PC-3 (cell line): Measurements from ENCODE around the gene PATL1. TPM values are rescaled to one million over a fixed set of nuclear protein-coding genes. Genes with fewer than 3 reads are reported as not detected.
"Not testable (repeated sequence)": the region's sequence is repeated elsewhere in the genome, so short reads cannot be mapped to it uniquely, and the experiment has no call there.

Source experiments
- ATAC-seq: fragments of 200-7000 bp; cut with Tn5 transposase; 2 replicates; pipeline ENCODE4 v1.9.1; 2020; ENCODE audit warnings: mild to moderate bottlenecking, moderate library complexity
- BruUV-seq: library from RNA; stranded (reverse); fragments of 400-500 nt; replicated peaks from 2 replicates; lab custom pipeline; 2021; lab: Mats Ljungman, UMichigan
- CTCF ChIA-PET: fragments of 300-600 bp; sonication (Branson Sonifier 250); formaldehyde crosslinking; loops from one replicate; lab custom pipeline; 2022; ENCODE audit warnings: antibody characterized with exemption; lab: Charles Lee
- POLR2A ChIA-PET: fragments of 300-600 bp; sonication (Branson Sonifier 250); formaldehyde crosslinking; loops from one replicate; lab custom pipeline; 2022; ENCODE audit warnings: antibody characterized with exemption; ENCODE audit not compliant: unreplicated experiment; lab: Charles Lee
- DNase-seq: peaks from one replicate; pipeline ENCODE4 v3.0.0-alpha.2; 2015
- H2AFZ ChIP-seq: fragments of 300-600 bp; sonication (generic); 2 replicates; pipeline ENCODE4 v1.6.0; 2016; ENCODE audit warnings: antibody characterized with exemption, low read length
- H3F3A ChIP-seq: fragments of 300-600 bp; sonication (generic); one replicate; pipeline ENCODE4 v1.6.0; 2017; ENCODE audit warnings: antibody characterized with exemption, low read length, control low read depth, mild to moderate bottlenecking; ENCODE audit not compliant: unreplicated experiment
- H3K27ac ChIP-seq: fragments of 300-600 bp; sonication (generic); 2 replicates; pipeline ENCODE4 v1.5.1; 2016; ENCODE audit warnings: mild to moderate bottlenecking, low read length
- H3K27me3 ChIP-seq: fragments of 300-600 bp; sonication (generic); 2 replicates; pipeline ENCODE4 v1.6.1; 2016; ENCODE audit warnings: low read length, mixed read lengths
- H3K36me3 ChIP-seq: fragments of 300-600 bp; sonication (generic); 2 replicates; pipeline ENCODE4 v1.6.1; 2016; ENCODE audit warnings: low read depth, mixed run types, low read length, mixed read lengths
- H3K4me1 ChIP-seq: fragments of 300-600 bp; sonication (generic); 2 replicates; pipeline ENCODE4 v1.5.1; 2016; ENCODE audit warnings: low read length; ENCODE audit not compliant: insufficient read depth
- H3K4me2 ChIP-seq: fragments of 300-600 bp; sonication (generic); 2 replicates; pipeline ENCODE4 v1.6.0; 2016; ENCODE audit warnings: low read length
- H3K4me3 ChIP-seq: fragments of 300-600 bp; sonication (generic); 2 replicates; pipeline ENCODE4 v1.5.1; 2016; ENCODE audit warnings: mild to moderate bottlenecking, low read length, mixed read lengths
- H3K79me2 ChIP-seq: fragments of 300-600 bp; sonication (generic); 2 replicates; pipeline ENCODE4 v1.6.1; 2017; ENCODE audit warnings: low read length, mixed read lengths
- H3K9ac ChIP-seq: fragments of 300-600 bp; sonication (generic); 2 replicates; pipeline ENCODE4 v1.6.0; 2016; ENCODE audit warnings: mild to moderate bottlenecking, low read length
- H3K9me2 ChIP-seq: fragments of 300-600 bp; sonication (generic); replicated peaks from 2 replicates; pipeline ENCODE4 v1.6.1; 2016; ENCODE audit warnings: mixed run types, low read length, mixed read lengths
- H3K9me3 ChIP-seq: fragments of 300-600 bp; sonication (generic); 2 replicates; pipeline ENCODE4 v1.6.1; 2016; ENCODE audit warnings: low read length, mixed read lengths
- H4K20me1 ChIP-seq: fragments of 300-600 bp; sonication (generic); 2 replicates; pipeline ENCODE4 v1.6.1; 2016; ENCODE audit warnings: low read length, mixed read lengths
- CTCF ChIP-seq: fragments of 300-600 bp; sonication (generic); conservative IDR thresholded peaks from 2 replicates; pipeline ENCODE4 v1.5.1; 2017; ENCODE audit warnings: antibody characterized with exemption, low read depth, mild to moderate bottlenecking, low read length
- EZH2 ChIP-seq: fragments of 300-600 bp; sonication (generic); IDR thresholded peaks from one replicate; pipeline ENCODE4 v1.6.1; 2017; ENCODE audit warnings: antibody characterized with exemption, mild to moderate bottlenecking, low read length; ENCODE audit not compliant: unreplicated experiment
- EZH2phosphoT487 ChIP-seq: fragments of 300-600 bp; sonication (generic); IDR thresholded peaks from 2 replicates; pipeline ENCODE4 v1.6.1; 2018; ENCODE audit warnings: mild to moderate bottlenecking, antibody characterized with exemption, low read length, borderline replicate concordance
- intact Hi-C: fragments of 100-400 bp; cut with micrococcal nuclease; formaldehyde crosslinking; loops from 2 replicates; pipeline ENCODE4 v1.9.0; 2023
- total RNA-seq: library from RNA; depleted of rRNA; stranded (reverse); fragments of >200 nt; gene quantifications from 2 replicates; pipeline ENCODE4 v1.2.3, GENCODE V29; 2014

The PATL1 gene
- total RNA-seq, 1 experiment from 2014 or later: 18.1 TPM

DNA sequence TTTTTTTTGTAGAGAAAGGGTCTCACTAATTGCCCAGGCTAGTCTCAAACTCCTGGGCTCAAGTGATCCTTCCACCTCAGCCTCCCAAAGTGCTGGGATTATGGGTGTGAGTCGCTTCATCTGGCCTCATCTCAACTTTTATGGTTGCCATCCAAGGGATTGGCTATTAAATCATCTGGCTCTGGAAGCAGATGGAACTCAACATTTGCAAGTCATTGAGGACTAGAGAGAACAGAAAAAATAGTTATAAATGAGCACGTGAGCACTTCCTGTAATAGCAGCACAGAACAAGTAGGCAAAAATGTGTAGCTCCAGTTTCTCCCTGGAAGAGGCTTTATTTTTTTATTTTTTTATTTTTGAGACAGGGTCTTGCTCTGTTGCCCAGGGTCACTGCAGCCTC is 22.3 kb upstream of the PATL1 start:
- intact Hi-C loops: no loop called here
- Histone ChIP-seq H3K9me2 (no peaks in the 10 kb centered on the region), H3K27ac (no peak overlapping the region), H3K9ac (no peak overlapping the region), H2AFZ (no peak overlapping the region), H3K4me1 (no peaks in the 10 kb centered on the region), H3K4me3 (no peak overlapping the region), H3F3A (no peaks in the 10 kb centered on the region), H3K4me2 (no peak overlapping the region), H3K36me3 (no peaks in the 10 kb centered on the region), H3K9me3 (0 out of 2 replicates have a peak, but pooled peaks cover 13% of the 10 kb centered on the region), H3K27me3 (no peaks in the 10 kb centered on the region), H3K79me2 (no peaks in the 10 kb centered on the region), H4K20me1 (no peaks in the 10 kb centered on the region)
- CTCF ChIA-PET: no interaction called here
- BruUV-seq: no TSS peak
- ATAC-seq: no peak
- TF ChIP-seq CTCF (no peak), EZH2phosphoT487 (no peak), EZH2 (no peak)
- DNase-seq: no peak
- POLR2A ChIA-PET: no interaction called here

- Histone ChIP-seq H3K9me2 (no peaks in the 10 kb centered on the region), H3K9ac (no peak overlapping the region), H3K27me3 (no peaks in the 10 kb centered on the region), H3K79me2 (no peaks in the 10 kb centered on the region), H4K20me1 (no peaks in the 10 kb centered on the region), H2AFZ (no peak overlapping the region), H3K9me3 (0 out of 2 replicates have a peak, but pooled peaks cover 13% of the 10 kb centered on the region), H3K36me3 (no peaks in the 10 kb centered on the region), H3K27ac (no peak overlapping the region), H3F3A (no peaks in the 10 kb centered on the region), H3K4me3 (no peak overlapping the region), H3K4me1 (no peaks in the 10 kb centered on the region), H3K4me2 (no peak overlapping the region)
- ChIA-PET POLR2A (no interaction called here), CTCF (no interaction called here)
- TF ChIP-seq CTCF (no peak), EZH2 (no peak), EZH2phosphoT487 (no peak)
- no peak for ATAC-seq
- intact Hi-C loops: no loop called here
- no TSS peak for BruUV-seq
- no peak for DNase-seq
Measured at GRCh38 chr11:59689015-59689414, 20.2 kb upstream of the PATL1 start.

GRCh38 chr11:59681260-59681725 is 12.5 kb upstream of the PATL1 start:
- DNase-seq, H2AFZ ChIP-seq, H3K4me1 ChIP-seq, H3K4me3 ChIP-seq, CTCF ChIA-PET, H4K20me1 ChIP-seq, H3K27ac ChIP-seq, H3K9ac ChIP-seq, H3K4me2 ChIP-seq, H3K9me3 ChIP-seq, ATAC-seq, H3F3A ChIP-seq, intact Hi-C loops, H3K79me2 ChIP-seq, H3K27me3 ChIP-seq, H3K9me2 ChIP-seq, POLR2A ChIA-PET, BruUV-seq, H3K36me3 ChIP-seq: not testable (repeated sequence)
